ENCODE data around the gene TRAT1. TPM values are rescaled to one million over a fixed set of nuclear protein-coding genes. Genes with fewer than 3 reads are reported as not detected.

Gene TRAT1
- total and polyA plus RNA-seq, 2 donors from 2014 or later = 1.9 TPM; not detected in 1

DNA sequence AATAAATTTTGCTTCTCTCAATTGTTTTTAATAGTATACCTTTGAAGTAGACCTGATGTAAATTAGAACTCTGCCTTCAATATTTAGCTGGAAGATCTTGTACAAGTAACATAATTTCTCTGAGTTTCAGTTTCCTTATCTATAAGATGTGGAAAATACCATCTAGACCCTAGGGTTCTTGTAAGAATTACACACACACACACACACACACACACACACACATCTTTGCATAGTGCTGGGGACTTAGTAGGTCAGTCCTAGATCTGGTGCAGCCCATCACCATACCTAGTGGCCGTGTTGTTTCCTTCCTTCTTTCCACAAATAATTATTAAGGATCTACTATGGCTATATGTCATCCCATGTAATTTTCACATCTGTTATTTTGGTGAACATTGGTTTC lies 11.0 kb downstream of the TRAT1 start:
- DNase-seq (no peak), FAIRE-seq (no peak)
- H3K9ac ChIP-seq (ENCODE audit: low read length in 3 of 3) = no peak overlapping the region
- H3K36me3 ChIP-seq (ENCODE audit: control insufficient read depth in 2 of 3, insufficient read depth in 3 of 3, low read length in 3 of 3) = no peaks in the 10 kb centered on the region
- no peaks in the 10 kb centered on the region for H3K9me3 ChIP-seq (ENCODE audit: control insufficient read depth in 2 of 3, insufficient read depth in 1 of 3, low read length in 3 of 3)
- no peaks in the 10 kb centered on the region for H3K27me3 ChIP-seq (ENCODE audit: control insufficient read depth, insufficient read depth, low read length)
- intact Hi-C loops (cut with DNase I) = no loop called here
- no peak overlapping the region for H3K27ac ChIP-seq (ENCODE audit: low read depth in 2 of 2, low read length in 2 of 2)
- no peak overlapping the region for H3K4me3 ChIP-seq (ENCODE audit: low read length in 3 of 3)
- TF ChIP-seq, protein P1, sequence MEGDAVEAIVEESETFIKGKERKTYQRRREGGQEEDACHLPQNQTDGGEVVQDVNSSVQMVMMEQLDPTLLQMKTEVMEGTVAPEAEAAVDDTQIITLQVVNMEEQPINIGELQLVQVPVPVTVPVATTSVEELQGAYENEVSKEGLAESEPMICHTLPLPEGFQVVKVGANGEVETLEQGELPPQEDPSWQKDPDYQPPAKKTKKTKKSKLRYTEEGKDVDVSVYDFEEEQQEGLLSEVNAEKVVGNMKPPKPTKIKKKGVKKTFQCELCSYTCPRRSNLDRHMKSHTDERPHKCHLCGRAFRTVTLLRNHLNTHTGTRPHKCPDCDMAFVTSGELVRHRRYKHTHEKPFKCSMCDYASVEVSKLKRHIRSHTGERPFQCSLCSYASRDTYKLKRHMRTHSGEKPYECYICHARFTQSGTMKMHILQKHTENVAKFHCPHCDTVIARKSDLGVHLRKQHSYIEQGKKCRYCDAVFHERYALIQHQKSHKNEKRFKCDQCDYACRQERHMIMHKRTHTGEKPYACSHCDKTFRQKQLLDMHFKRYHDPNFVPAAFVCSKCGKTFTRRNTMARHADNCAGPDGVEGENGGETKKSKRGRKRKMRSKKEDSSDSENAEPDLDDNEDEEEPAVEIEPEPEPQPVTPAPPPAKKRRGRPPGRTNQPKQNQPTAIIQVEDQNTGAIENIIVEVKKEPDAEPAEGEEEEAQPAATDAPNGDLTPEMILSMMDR (IDR thresholded peaks at IDR 0.05; ENCODE audit: borderline replicate concordance, extremely low read depth, insufficient read depth) = no peak
- H3K4me1 ChIP-seq (ENCODE audit: control insufficient read depth in 2 of 3, insufficient read depth in 2 of 3, low read depth in 1 of 3, low read length in 3 of 3) = no peaks in the 10 kb centered on the region

DNA sequence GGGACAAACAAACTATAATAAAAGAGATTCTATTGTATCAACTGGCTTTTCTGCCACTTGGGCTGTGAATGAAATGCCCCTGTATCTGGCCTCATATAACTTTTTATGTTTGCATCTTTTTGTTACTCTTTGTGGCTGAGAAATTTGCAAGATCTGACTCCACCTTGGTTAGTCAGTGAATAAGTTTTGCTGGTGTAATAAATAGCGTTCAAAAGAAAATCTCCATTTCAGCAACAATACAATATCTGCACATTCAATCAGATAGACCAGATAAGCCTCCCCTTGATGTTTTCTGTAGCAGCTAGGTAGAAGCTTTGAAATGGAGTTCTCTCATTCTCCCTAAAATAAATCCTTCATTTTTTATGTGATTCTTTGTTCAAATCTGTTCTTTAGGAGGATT lies 12.0 kb downstream of the TRAT1 start:
- no peaks in the 10 kb centered on the region for H3K9me3 ChIP-seq (ENCODE audit: control insufficient read depth in 2 of 3, insufficient read depth in 1 of 3, low read length in 3 of 3)
- no peak overlapping the region for H3K9ac ChIP-seq (ENCODE audit: low read length in 3 of 3)
- DNase-seq (no peak), FAIRE-seq (no peak)
- no peaks in the 10 kb centered on the region for H3K4me1 ChIP-seq (ENCODE audit: control insufficient read depth in 2 of 3, insufficient read depth in 2 of 3, low read depth in 1 of 3, low read length in 3 of 3)
- TF ChIP-seq, protein P1 (IDR thresholded peaks at IDR 0.05; ENCODE audit: borderline replicate concordance, extremely low read depth, insufficient read depth) = no peak
- H3K27ac ChIP-seq (ENCODE audit: low read depth in 2 of 2, low read length in 2 of 2) = no peak overlapping the region
- H3K36me3 ChIP-seq (ENCODE audit: control insufficient read depth in 2 of 3, insufficient read depth in 3 of 3, low read length in 3 of 3) = no peaks in the 10 kb centered on the region
- intact Hi-C loops (cut with DNase I) = no loop called here
- no peaks in the 10 kb centered on the region for H3K27me3 ChIP-seq (ENCODE audit: control insufficient read depth, insufficient read depth, low read length)
- H3K4me3 ChIP-seq (ENCODE audit: low read length in 3 of 3) = no peak overlapping the region

DNA sequence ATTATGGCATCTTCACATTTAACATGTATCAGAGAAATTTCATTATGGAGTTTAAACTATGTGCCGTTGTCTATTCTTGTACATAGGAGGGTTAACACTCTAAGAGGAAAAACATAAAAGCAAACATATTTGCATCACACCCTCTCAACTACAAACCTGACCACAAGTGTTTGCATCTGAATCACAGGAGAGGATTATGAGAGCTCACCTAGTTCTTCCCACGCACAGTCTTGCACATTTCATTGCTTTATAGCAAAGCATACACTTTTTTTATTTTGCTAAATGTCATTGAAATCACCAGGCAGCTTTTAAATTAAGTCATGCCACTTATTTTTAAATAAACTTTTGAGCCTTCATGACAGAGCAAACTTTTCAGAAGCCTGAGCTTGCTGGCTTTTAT lies 12.5 kb downstream of the TRAT1 start:
- no peak for FAIRE-seq
- no peaks in the 10 kb centered on the region for H3K9me3 ChIP-seq (ENCODE audit: control insufficient read depth in 2 of 3, insufficient read depth in 1 of 3, low read length in 3 of 3)
- TF ChIP-seq, protein P1 (IDR thresholded peaks at IDR 0.05; ENCODE audit: borderline replicate concordance, extremely low read depth, insufficient read depth) = no peak
- DNase-seq = no peak
- no peak overlapping the region for H3K4me3 ChIP-seq (ENCODE audit: low read length in 3 of 3)
- H3K9ac ChIP-seq (ENCODE audit: low read length in 3 of 3) = no peak overlapping the region
- H3K4me1 ChIP-seq (ENCODE audit: control insufficient read depth in 2 of 3, insufficient read depth in 2 of 3, low read depth in 1 of 3, low read length in 3 of 3) = no peaks in the 10 kb centered on the region
- no peaks in the 10 kb centered on the region for H3K36me3 ChIP-seq (ENCODE audit: control insufficient read depth in 2 of 3, insufficient read depth in 3 of 3, low read length in 3 of 3)
- H3K27ac ChIP-seq (ENCODE audit: low read depth in 2 of 2, low read length in 2 of 2) = no peak overlapping the region
- no peaks in the 10 kb centered on the region for H3K27me3 ChIP-seq (ENCODE audit: control insufficient read depth, insufficient read depth, low read length)
- intact Hi-C loops (cut with DNase I) = no loop called here

DNA sequence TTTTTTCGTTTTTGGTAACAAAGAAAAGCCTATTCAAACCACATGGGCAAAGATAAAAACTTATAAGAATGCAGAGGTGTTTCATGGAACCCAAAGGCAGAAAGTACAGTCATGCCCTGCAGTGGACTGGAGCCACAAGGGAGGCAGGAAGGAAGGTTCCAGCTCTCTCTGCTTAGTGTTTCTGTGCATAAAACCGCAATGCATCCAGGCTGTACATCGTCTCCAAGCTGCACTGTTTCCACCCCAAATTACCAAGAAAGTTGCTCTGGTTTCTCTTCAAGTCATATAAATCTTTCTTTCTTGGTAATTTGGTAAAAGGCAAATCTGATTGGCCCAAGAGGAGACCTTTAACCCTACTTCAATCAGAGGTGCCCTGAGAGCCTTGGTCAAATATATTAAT lies 15.8 kb downstream of the TRAT1 start:
- no peak overlapping the region for H3K9ac ChIP-seq (ENCODE audit: low read length in 3 of 3)
- no peaks in the 10 kb centered on the region for H3K9me3 ChIP-seq (ENCODE audit: control insufficient read depth in 2 of 3, insufficient read depth in 1 of 3, low read length in 3 of 3)
- no peaks in the 10 kb centered on the region for H3K36me3 ChIP-seq (ENCODE audit: control insufficient read depth in 2 of 3, insufficient read depth in 3 of 3, low read length in 3 of 3)
- DNase-seq (no peak), FAIRE-seq (no peak)
- no peak overlapping the region for H3K27ac ChIP-seq (ENCODE audit: low read depth in 2 of 2, low read length in 2 of 2)
- H3K4me1 ChIP-seq (ENCODE audit: control insufficient read depth in 2 of 3, insufficient read depth in 2 of 3, low read depth in 1 of 3, low read length in 3 of 3) = no peaks in the 10 kb centered on the region
- no peak overlapping the region for H3K4me3 ChIP-seq (ENCODE audit: low read length in 3 of 3)
- intact Hi-C loops (cut with DNase I) = no loop called here
- no peaks in the 10 kb centered on the region for H3K27me3 ChIP-seq (ENCODE audit: control insufficient read depth, insufficient read depth, low read length)
- TF ChIP-seq, protein P1 (IDR thresholded peaks at IDR 0.05; ENCODE audit: borderline replicate concordance, extremely low read depth, insufficient read depth) = no peak
